OCI-LY3 (cell line): ENCODE data around the gene CNPY1.

Experiments used
- CTCF ChIP-seq: fragments of 200-600, 300-600 bp; sonication (generic); IDR thresholded peaks from 2 replicates; pipeline ENCODE4 v1.5.1; 2014; ENCODE audit warnings: antibody characterized with exemption, low read length, low read depth
- EZH2phosphoT487 ChIP-seq: fragments of 200-600 bp; shearing (Covaris generic); IDR thresholded peaks from 2 replicates; pipeline ENCODE4 v1.6.1; 2018; ENCODE audit warnings: antibody characterized with exemption, mixed run types, low read depth

- TF ChIP-seq CTCF (no peak), EZH2phosphoT487 (no peak)
Observed at GRCh38 chr7:155562106-155562505, 15.7 kb upstream of the CNPY1 start.
